Activated naive CD4-positive, alpha-beta T cell (primary cell): ENCODE results near the gene DCTPP1.

Experiments
- DNase-seq, 4 experiments: peaks; one replicate each; lab custom pipeline; 2025; lab: John Stamatoyannopoulos, UW

The DCTPP1 gene

DNA sequence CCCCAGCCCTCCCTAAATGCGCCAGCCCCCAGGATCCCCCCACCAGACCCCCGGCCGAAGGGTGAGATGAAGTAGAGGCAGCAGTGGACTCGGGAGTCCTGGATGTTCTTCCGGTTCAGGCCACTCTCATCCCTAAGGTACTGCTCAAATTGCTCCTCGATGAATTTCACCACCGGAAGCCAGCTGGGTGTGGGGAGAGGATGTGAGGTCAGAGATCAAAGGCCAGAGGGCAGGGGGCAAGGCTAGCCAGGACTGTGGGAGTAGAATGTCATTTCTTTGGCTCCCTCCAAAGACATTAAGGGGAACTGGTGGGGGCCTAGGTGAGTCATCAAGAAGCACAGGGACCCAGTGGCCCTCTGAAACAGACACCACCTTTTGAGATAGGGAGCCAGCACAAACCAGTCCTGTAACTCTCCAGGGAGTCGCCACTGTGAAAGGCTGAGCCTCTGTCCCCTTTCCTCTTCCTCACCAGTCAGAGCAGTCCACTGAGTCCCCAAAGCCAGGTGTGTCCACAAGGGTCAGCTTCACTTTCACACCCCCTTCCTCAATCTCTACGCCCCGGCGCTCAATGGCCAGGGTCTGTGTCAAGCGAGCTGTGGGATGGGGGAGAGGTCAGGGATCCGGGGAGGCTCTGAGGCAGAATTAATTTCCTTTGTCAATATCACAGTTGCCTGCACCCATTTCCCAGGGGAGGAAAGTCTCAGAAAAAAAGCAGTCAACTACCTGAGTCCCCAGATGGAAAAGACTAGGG lies 48.4 kb downstream of the DCTPP1 start:
- DNase-seq = no peak

DNA sequence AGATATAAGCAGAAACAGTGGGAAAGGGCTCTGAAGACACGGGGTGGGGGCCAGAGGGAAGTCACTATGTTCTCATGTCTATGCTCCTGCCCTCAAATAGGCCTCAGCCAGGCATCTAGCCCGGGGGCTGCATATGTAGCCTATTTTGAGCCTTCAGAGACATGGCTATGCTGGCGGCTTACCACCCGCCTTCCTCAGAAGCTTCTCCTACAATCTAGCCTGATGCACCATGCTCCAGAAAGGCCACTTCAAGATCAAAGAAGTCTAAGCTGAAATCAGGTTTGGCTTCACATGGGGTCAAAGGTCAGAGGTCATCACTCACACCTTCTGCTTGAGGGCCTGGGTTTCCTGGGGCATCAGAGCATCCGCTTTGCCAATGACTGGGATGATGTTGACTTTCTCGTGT lies 49.0 kb downstream of the DCTPP1 start:
- DNase-seq = no peak

GRCh38 chr16:30380072-30380802 lies 49.6 kb downstream of the DCTPP1 start:
- no peak for DNase-seq

- no peak for DNase-seq
These were observed 50.6 kb downstream of the DCTPP1 start for GRCh38 chr16:30379158-30379783.

DNA sequence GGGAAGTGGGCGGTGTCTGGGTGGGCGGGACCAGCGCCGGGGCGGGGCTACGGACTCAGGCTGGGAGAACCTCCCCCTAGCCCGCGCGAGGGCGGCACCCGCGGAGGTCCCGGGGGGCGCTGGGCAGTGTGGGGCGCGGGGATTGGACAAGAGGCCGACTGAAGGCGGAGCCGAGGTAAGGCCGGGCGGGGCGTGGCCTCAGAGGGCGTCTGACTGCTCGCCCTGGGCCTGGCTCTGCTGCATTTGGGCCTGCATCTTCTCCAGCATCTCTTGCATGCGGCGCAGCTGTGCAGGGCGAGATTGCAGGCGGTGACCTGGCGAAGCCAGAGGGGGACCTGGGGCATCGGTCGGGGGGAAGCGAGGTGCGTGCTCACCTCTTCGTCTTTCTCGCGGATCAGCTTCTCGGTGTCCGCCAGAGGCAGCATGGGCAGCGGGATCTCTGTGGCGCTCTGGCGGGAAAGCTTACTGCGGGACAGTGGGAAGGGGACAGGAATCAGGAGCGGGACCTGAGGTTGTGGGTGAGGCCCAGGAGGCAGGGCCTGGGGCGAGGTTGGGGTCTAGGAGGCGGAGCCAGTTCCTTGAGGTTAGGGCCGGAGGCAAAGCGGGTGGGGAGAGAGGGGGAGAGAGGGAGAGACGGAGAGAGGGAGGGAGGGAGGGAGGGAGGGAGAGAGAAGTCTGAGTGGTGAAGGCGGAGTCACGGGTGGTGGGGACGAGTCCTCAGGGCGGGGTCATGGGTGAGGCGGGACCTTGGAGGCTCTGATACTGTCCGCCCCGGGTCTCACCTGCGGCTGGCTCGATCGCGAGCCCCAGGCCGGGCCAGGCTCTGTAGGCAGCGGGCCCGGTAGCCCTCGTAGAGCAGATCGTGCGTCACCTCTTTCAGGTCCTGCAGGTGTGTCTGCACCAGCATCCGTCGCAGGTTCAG lies 51.3 kb downstream of the DCTPP1 start:
- DNase-seq = peak; percentile 98 to 100 (median 99)

- DNase-seq = peak; percentile 54 to 90 (median 73)
These were observed 52.0 kb downstream of the DCTPP1 start for GRCh38 chr16:30377812-30378235.

GRCh38 chr16:30377050-30377811 lies 52.6 kb downstream of the DCTPP1 start:
- DNase-seq = no peak

- DNase-seq = no peak
These were observed 53.3 kb downstream of the DCTPP1 start for GRCh38 chr16:30376461-30376902.

GRCh38 chr16:30375864-30376263 lies 54.0 kb downstream of the DCTPP1 start:
- DNase-seq = no peak

DNA sequence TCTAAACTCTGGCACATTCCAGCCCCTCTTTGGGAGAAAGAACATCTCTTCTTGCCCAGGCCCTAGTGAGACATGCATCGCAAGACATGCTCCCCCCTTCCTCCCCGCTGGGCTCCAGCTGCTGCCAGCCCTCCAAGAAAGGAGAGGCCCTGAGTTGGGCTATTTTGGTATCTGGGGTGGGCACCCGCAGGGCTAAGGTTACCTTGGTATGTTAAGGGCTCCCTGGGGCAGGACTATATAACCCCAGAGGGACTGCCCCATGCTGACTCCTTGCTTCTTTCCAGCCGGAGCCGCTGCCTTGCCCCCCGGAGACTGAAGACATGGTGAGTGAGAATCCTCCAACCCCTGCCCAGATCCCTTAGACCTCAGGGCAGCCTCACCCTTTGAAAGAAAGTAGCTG lies 55.3 kb downstream of the DCTPP1 start, which contains the start of gene MYL11:
Gene MYL11, plus strand, starts transcription at position 265 of the 400 bp plus-strand sequence. Its CDS starts 56 bp downstream, at position 321.
- no peak for DNase-seq
